HEK293 (cell line): Measurements from ENCODE around the gene ADORA2A.

ENCODE experiments used
- CTCF ChIA-PET: fragments of 350-600 bp; formaldehyde crosslinking; extraction: SDS; loops from one replicate; lab custom pipeline; 2021; ENCODE audit warnings: antibody characterized with exemption; lab: Yijun Ruan, JAX
- POLR2A ChIA-PET: fragments of 300-600 bp; formaldehyde crosslinking; extraction: SDS; loops from one replicate; lab custom pipeline; 2020; ENCODE audit warnings: antibody characterized with exemption, inconsistent platforms; lab: Yijun Ruan, JAX
- H3K27ac ChIP-seq: fragments of 200-500 bp; sonication (Bioruptor generic); 2 replicates; pipeline ENCODE4 v1.5.1; 2014; ENCODE audit warnings: low read depth, low read length, control low read depth, inconsistent platforms; ENCODE audit errors: extremely low read depth
- H3K36me3 ChIP-seq, 2 experiments: fragments of 200-500 bp in 1 of 2; sonication (Bioruptor generic) in 1 of 2; 1 replicate in 1 of 2; 2 replicates in 1 of 2; pipeline ENCODE4 v1.5.1; 2014 to 2017; ENCODE audit warnings: inconsistent platforms in 2 of 2, low read length in 2 of 2; ENCODE audit not compliant: control insufficient read depth in 2 of 2, insufficient read depth in 1 of 2
- H3K4me1 ChIP-seq: fragments of 200-500 bp; sonication (Bioruptor generic); 2 replicates; pipeline ENCODE4 v1.5.1; 2014; ENCODE audit warnings: mild to moderate bottlenecking, low read length, inconsistent platforms; ENCODE audit not compliant: control insufficient read depth, insufficient read depth
- H3K4me3 ChIP-seq: 2 replicates; pipeline ENCODE4 v1.5.1; 2011; ENCODE audit warnings: low read depth, mild to moderate bottlenecking, control low read depth, low read length, moderate library complexity
- H3K9me3 ChIP-seq: fragments of 200-500 bp; sonication (Bioruptor generic); 2 replicates; pipeline ENCODE4 v1.5.1; 2014; ENCODE audit warnings: low read depth, low read length, inconsistent platforms; ENCODE audit not compliant: control insufficient read depth, insufficient read depth
- GLIS1 ChIP-seq: fragments of 450-650 bp; formaldehyde crosslinking; IDR thresholded peaks from 2 replicates; pipeline ENCODE4 v1.5.1; 2016; ENCODE audit warnings: missing biosample characterization, missing genetic modification characterization
- SCRT1 ChIP-seq: fragments of 450-650 bp; formaldehyde crosslinking; IDR thresholded peaks from 2 replicates; pipeline ENCODE4 v1.5.1; 2016; ENCODE audit warnings: missing biosample characterization, missing genetic modification characterization, borderline replicate concordance
- SETDB1 ChIP-seq: IDR thresholded peaks from one replicate; pipeline ENCODE4 v1.6.1; 2017; ENCODE audit warnings: mild to moderate bottlenecking, low read length, moderate library complexity, mixed read lengths; ENCODE audit not compliant: insufficient read length
- TCF7L2 ChIP-seq: IDR thresholded peaks from 2 replicates; pipeline ENCODE4 v1.6.1; 2011; ENCODE audit warnings: low read depth, mild to moderate bottlenecking, inconsistent platforms, low read length, moderate library complexity, borderline replicate concordance
- ZFHX2 ChIP-seq: fragments of 450-650 bp; formaldehyde crosslinking; conservative IDR thresholded peaks from 2 replicates; pipeline ENCODE4 v1.5.1; 2016; ENCODE audit warnings: missing biosample characterization, missing genetic modification characterization
- ZNF132 ChIP-seq: fragments of 450-650 bp; formaldehyde crosslinking; IDR thresholded peaks from 2 replicates; pipeline ENCODE4 v1.5.1; 2017; ENCODE audit warnings: missing biosample characterization, missing genetic modification characterization, borderline replicate concordance
- ZNF214 ChIP-seq: fragments of 450-650 bp; formaldehyde crosslinking; IDR thresholded peaks from 2 replicates; pipeline ENCODE4 v1.5.1; 2017; ENCODE audit warnings: missing biosample characterization, mild to moderate bottlenecking, missing genetic modification characterization, borderline replicate concordance
- ZNF274 ChIP-seq, 2 experiments: fragments of 200-500 bp in 1 of 2; fragments of 450-650 bp in 1 of 2; sonication (Bioruptor generic) in 1 of 2; formaldehyde crosslinking in 1 of 2; IDR thresholded peaks; 2 replicates each; pipeline versions ENCODE4 v1.5.1 to v1.6.1; 2014 to 2016; ENCODE audit warnings: borderline replicate concordance in 1 of 2, inconsistent platforms in 1 of 2, low read length in 1 of 2, missing biosample characterization in 1 of 2, missing genetic modification characterization in 1 of 2
- ZNF341 ChIP-seq: fragments of 450-650 bp; formaldehyde crosslinking; IDR thresholded peaks from 2 replicates; pipeline ENCODE4; 2016; ENCODE audit warnings: low read depth, missing biosample characterization, missing genetic modification characterization
- ZNF391 ChIP-seq: fragments of 450-650 bp; formaldehyde crosslinking; IDR thresholded peaks from 2 replicates; pipeline ENCODE4 v1.5.1; 2016; ENCODE audit warnings: low read depth, missing biosample characterization, missing genetic modification characterization, borderline replicate concordance
- ZNF529 ChIP-seq: fragments of 450-650 bp; formaldehyde crosslinking; IDR thresholded peaks from 2 replicates; pipeline ENCODE4 v1.5.1; 2017; ENCODE audit warnings: missing genetic modification characterization, missing biosample characterization; ENCODE audit not compliant: insufficient replicate concordance
- ZNF555 ChIP-seq: fragments of 450-650 bp; formaldehyde crosslinking; conservative IDR thresholded peaks from 2 replicates; pipeline ENCODE4 v1.5.1; 2017; ENCODE audit warnings: missing biosample characterization, mild to moderate bottlenecking, missing genetic modification characterization, inconsistent platforms
- ZNF610 ChIP-seq: fragments of 450-650 bp; formaldehyde crosslinking; IDR thresholded peaks from 2 replicates; pipeline ENCODE4 v1.5.1; 2016; ENCODE audit warnings: missing biosample characterization, missing genetic modification characterization, borderline replicate concordance
- ZNF626 ChIP-seq: fragments of 450-650 bp; sonication (Bioruptor Pico); formaldehyde crosslinking; IDR thresholded peaks from 2 replicates; pipeline ENCODE4 v1.5.1; 2018; ENCODE audit warnings: missing biosample characterization, missing genetic modification characterization, inconsistent platforms
- ZNF629 ChIP-seq: fragments of 450-650 bp; formaldehyde crosslinking; IDR thresholded peaks from 2 replicates; pipeline ENCODE4 v1.5.1; 2017; ENCODE audit warnings: missing biosample characterization, missing genetic modification characterization
- ZNF843 ChIP-seq: fragments of 450-650 bp; formaldehyde crosslinking; IDR thresholded peaks from 2 replicates; pipeline ENCODE4 v1.5.1; 2016; ENCODE audit warnings: missing biosample characterization, missing genetic modification characterization
- TF ChIP-seq, protein P1 (sequence below): fragments of 450-650 bp; formaldehyde crosslinking; IDR thresholded peaks from 2 replicates; pipeline ENCODE4 v1.5.1; 2016; ENCODE audit warnings: missing biosample characterization, missing genetic modification characterization
- TF ChIP-seq, protein P2 (sequence below): fragments of 450-650 bp; formaldehyde crosslinking; IDR thresholded peaks from 2 replicates; pipeline ENCODE4 v1.5.1; 2016; ENCODE audit warnings: missing biosample characterization, missing genetic modification characterization
- TF ChIP-seq, protein P3 (sequence below): fragments of 450-650 bp; formaldehyde crosslinking; IDR thresholded peaks from 2 replicates; pipeline ENCODE4 v1.5.1; 2016; ENCODE audit warnings: missing biosample characterization, missing genetic modification characterization

The ADORA2A gene

DNA sequence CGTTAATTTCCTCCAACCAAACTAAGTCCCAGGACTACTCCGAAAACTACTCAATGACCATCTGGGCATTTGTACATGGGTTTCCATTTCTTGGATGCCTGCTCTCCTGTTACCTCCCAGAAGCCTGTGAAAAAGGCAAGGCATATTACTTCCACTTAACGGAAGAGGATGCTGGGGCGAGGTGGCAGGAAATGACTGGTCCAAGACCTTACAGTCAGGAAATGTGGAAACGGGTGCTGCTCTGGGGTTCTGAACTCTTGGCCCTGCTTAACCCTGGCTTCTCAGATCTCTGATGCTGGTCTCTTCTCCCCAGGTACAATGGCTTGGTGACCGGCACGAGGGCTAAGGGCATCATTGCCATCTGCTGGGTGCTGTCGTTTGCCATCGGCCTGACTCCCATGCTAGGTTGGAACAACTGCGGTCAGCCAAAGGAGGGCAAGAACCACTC lies 12.9 kb downstream of the ADORA2A start (continued):
- TF ChIP-seq ZNF274 (IDR thresholded peaks at IDR 0.05; ENCODE audit: low read length): no peak
- no peak for TF ChIP-seq ZNF274 (tag by site-specific recombination; IDR thresholded peaks at IDR 0.05; ENCODE audit: borderline replicate concordance)
- TF ChIP-seq, protein P1, sequence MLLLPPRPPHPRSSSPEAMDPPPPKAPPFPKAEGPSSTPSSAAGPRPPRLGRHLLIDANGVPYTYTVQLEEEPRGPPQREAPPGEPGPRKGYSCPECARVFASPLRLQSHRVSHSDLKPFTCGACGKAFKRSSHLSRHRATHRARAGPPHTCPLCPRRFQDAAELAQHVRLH (tag by site-specific recombination): no peak
- TF ChIP-seq ZNF391 (tag by site-specific recombination): no peak
- no peak for TF ChIP-seq ZNF555 (tag by site-specific recombination)
- TF ChIP-seq ZNF529 (tag by site-specific recombination): no peak
- TF ChIP-seq TCF7L2: no peak
- no peak for TF ChIP-seq ZNF132 (tag by site-specific recombination)
- no peak for TF ChIP-seq SETDB1
- no peak for TF ChIP-seq ZNF626 (tag by site-specific recombination)

DNA sequence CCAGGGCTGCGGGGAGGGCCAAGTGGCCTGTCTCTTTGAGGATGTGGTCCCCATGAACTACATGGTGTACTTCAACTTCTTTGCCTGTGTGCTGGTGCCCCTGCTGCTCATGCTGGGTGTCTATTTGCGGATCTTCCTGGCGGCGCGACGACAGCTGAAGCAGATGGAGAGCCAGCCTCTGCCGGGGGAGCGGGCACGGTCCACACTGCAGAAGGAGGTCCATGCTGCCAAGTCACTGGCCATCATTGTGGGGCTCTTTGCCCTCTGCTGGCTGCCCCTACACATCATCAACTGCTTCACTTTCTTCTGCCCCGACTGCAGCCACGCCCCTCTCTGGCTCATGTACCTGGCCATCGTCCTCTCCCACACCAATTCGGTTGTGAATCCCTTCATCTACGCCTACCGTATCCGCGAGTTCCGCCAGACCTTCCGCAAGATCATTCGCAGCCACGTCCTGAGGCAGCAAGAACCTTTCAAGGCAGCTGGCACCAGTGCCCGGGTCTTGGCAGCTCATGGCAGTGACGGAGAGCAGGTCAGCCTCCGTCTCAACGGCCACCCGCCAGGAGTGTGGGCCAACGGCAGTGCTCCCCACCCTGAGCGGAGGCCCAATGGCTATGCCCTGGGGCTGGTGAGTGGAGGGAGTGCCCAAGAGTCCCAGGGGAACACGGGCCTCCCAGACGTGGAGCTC lies 13.5 kb downstream of the ADORA2A start:
- H3K27ac ChIP-seq: no peak overlapping the region
- CTCF ChIA-PET: no interaction called here
- H3K36me3 ChIP-seq: no peaks in the 10 kb centered on the region
- no peak for TF ChIP-seq GLIS1 (tag by site-specific recombination)
- no peak overlapping the region for H3K4me3 ChIP-seq
- POLR2A ChIA-PET: no interaction called here
- no peaks in the 10 kb centered on the region for H3K9me3 ChIP-seq
- no peaks in the 10 kb centered on the region; the same call in 1 of the 2 replicates for H3K4me1 ChIP-seq

DNA sequence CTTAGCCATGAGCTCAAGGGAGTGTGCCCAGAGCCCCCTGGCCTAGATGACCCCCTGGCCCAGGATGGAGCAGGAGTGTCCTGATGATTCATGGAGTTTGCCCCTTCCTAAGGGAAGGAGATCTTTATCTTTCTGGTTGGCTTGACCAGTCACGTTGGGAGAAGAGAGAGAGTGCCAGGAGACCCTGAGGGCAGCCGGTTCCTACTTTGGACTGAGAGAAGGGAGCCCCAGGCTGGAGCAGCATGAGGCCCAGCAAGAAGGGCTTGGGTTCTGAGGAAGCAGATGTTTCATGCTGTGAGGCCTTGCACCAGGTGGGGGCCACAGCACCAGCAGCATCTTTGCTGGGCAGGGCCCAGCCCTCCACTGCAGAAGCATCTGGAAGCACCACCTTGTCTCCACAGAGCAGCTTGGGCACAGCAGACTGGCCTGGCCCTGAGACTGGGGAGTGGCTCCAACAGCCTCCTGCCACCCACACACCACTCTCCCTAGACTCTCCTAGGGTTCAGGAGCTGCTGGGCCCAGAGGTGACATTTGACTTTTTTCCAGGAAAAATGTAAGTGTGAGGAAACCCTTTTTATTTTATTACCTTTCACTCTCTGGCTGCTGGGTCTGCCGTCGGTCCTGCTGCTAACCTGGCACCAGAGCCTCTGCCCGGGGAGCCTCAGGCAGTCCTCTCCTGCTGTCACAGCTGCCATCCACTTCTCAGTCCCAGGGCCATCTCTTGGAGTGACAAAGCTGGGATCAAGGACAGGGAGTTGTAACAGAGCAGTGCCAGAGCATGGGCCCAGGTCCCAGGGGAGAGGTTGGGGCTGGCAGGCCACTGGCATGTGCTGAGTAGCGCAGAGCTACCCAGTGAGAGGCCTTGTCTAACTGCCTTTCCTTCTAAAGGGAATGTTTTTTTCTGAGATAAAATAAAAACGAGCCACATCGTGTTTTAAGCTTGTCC lies 14.3 kb downstream of the ADORA2A start:
- CTCF ChIA-PET: interaction anchor here (0.6 to 1.3 kb wide), 3 partner anchors 9 to 61 kb away, joined by 3 to 5 read pairs (median 3); no protein-coding TSS in a partner anchor

DNA sequence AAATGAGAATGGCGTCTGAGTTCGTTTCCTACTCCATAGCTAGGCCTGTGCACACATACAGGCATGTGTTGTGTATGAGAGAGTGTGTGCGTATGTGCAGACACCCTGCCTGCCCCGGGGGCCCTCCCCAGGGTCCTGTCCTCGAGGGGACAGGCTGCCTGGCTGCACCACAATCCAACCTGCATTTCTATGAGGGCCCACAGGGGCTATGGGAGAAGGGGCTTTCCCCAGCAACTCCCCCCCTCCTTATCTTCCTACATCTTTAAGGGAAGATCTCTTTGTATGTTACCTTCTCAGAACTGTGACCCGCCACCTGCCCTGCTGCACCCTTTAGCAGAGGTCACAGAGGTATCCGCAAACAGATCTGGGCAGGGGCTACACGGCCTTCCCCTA lies 14.9 kb downstream of the ADORA2A start:
- ChIA-PET POLR2A (no interaction called here), CTCF (interaction anchor here (1.3 kb wide), 1 partner anchor 60 kb away, joined by 5 read pairs; no protein-coding TSS in a partner anchor)
- no peaks in the 10 kb centered on the region for H3K36me3 ChIP-seq
- no peak overlapping the region for H3K27ac ChIP-seq
- no peaks in the 10 kb centered on the region; the same call in 1 of the 2 replicates for H3K4me1 ChIP-seq
- TF ChIP-seq, protein P2, sequence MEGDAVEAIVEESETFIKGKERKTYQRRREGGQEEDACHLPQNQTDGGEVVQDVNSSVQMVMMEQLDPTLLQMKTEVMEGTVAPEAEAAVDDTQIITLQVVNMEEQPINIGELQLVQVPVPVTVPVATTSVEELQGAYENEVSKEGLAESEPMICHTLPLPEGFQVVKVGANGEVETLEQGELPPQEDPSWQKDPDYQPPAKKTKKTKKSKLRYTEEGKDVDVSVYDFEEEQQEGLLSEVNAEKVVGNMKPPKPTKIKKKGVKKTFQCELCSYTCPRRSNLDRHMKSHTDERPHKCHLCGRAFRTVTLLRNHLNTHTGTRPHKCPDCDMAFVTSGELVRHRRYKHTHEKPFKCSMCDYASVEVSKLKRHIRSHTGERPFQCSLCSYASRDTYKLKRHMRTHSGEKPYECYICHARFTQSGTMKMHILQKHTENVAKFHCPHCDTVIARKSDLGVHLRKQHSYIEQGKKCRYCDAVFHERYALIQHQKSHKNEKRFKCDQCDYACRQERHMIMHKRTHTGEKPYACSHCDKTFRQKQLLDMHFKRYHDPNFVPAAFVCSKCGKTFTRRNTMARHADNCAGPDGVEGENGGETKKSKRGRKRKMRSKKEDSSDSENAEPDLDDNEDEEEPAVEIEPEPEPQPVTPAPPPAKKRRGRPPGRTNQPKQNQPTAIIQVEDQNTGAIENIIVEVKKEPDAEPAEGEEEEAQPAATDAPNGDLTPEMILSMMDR (tag by site-specific recombination): no peak
- TF ChIP-seq ZNF610 (tag by site-specific recombination): no peak
- no peak for TF ChIP-seq ZNF843 (tag by site-specific recombination)
- no peak for TF ChIP-seq ZNF629 (tag by site-specific recombination)
- TF ChIP-seq ZNF214 (tag by site-specific recombination): no peak
- TF ChIP-seq, protein P3, sequence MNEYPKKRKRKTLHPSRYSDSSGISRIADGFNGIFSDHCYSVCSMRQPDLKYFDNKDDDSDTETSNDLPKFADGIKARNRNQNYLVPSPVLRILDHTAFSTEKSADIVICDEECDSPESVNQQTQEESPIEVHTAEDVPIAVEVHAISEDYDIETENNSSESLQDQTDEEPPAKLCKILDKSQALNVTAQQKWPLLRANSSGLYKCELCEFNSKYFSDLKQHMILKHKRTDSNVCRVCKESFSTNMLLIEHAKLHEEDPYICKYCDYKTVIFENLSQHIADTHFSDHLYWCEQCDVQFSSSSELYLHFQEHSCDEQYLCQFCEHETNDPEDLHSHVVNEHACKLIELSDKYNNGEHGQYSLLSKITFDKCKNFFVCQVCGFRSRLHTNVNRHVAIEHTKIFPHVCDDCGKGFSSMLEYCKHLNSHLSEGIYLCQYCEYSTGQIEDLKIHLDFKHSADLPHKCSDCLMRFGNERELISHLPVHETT (tag by site-specific recombination): no peak
- H3K4me3 ChIP-seq: no peak overlapping the region
- no peaks in the 10 kb centered on the region for H3K9me3 ChIP-seq

More for the DNA sequence above, 14.3 kb downstream of the ADORA2A start:
- no peak overlapping the region for H3K4me3 ChIP-seq
- no peaks in the 10 kb centered on the region for H3K9me3 ChIP-seq
- no peak overlapping the region for H3K27ac ChIP-seq
- no peaks in the 10 kb centered on the region; the same call in 1 of the 2 replicates for H3K4me1 ChIP-seq
- TF ChIP-seq ZFHX2 (tag by site-specific recombination) (0 out of 2 replicates have a peak, but pooled peaks have one; percentile 14), SCRT1 (tag by site-specific recombination) (no peak), ZNF341 (tag by site-specific recombination) (peak; percentile 32; the same call in 1 of the 2 replicates)
- no peaks in the 10 kb centered on the region for H3K36me3 ChIP-seq
- POLR2A ChIA-PET: no interaction called here
